Measurements from ENCODE around the gene CLEC3A.

GRCh38 chr16:78057803-78058564, 35.6 kb downstream of the CLEC3A start:
- TF ChIP-seq CTCF (optimal IDR thresholded peaks at IDR 0.05 in 1 of 3, IDR thresholded peaks at IDR 0.05 in 1 of 3, conservative IDR thresholded peaks at IDR 0.05 in 1 of 3; ENCODE audit: extremely low read depth in 1 of 3, insufficient read depth in 2 of 3, low read length in 3 of 3) (no peak), EZH2 (IDR thresholded peaks at IDR 0.05; ENCODE audit: low read length) (no peak)
